Mammary epithelial cell (primary cell): ENCODE measurements around the gene MPZL1.

Source experiments
- EZH2 ChIP-seq: IDR thresholded peaks from 2 replicates; pipeline ENCODE4 v1.6.1; 2012; ENCODE audit warnings: low read length, inconsistent platforms, borderline replicate concordance
- TF ChIP-seq, protein P1 (sequence below), 2 donors: IDR thresholded peaks in 1 of 2; conservative IDR thresholded peaks in 1 of 2; 2 replicates each; pipeline ENCODE4 v1.5.1; 2011 to 2012; ENCODE audit warnings: inconsistent platforms in 2 of 2, low read length in 2 of 2, mild to moderate bottlenecking in 2 of 2, control low read depth in 1 of 2, low read depth in 1 of 2; ENCODE audit not compliant: insufficient read depth in 1 of 2; ENCODE audit errors: extremely low read depth in 1 of 2

DNA sequence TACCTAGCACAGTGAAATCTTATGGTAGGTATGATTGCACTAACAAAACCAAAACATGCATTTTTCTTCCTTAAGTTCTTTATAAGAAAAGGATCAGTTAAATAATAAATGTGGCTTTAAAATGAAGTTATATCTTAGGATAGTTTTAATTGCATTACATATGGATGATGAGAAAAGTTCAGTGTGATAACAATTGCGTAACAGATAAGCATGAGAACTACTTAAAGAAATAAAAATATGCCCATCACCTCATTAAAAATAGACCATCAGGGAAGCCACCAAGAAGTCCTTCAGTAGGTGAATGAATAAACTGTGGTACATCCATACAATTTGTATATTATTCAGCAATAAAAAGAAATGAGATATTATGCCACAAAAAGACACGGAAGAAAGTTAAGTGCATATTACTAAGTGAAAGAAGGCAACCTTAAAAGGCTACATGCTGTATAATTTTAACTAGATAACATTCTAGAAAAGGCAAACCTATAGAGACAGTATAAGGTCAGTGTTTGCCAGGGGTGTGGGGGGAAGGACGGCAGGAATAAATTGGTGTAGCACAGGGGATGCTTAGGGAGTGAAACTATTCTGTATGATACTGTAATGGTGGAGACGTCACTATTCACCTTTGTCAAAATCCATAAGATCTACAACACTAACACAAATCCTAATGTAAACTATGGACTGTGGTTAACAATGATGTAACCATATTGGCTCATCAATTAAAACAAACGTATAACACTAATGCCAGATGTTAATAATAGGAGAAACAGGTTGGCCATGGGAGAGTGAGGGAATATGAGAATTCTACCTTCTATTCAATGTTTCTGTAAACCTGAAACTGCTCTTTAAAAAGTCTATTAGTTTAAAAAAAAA is 42.9 kb downstream of the MPZL1 start:
- TF ChIP-seq, protein P1, sequence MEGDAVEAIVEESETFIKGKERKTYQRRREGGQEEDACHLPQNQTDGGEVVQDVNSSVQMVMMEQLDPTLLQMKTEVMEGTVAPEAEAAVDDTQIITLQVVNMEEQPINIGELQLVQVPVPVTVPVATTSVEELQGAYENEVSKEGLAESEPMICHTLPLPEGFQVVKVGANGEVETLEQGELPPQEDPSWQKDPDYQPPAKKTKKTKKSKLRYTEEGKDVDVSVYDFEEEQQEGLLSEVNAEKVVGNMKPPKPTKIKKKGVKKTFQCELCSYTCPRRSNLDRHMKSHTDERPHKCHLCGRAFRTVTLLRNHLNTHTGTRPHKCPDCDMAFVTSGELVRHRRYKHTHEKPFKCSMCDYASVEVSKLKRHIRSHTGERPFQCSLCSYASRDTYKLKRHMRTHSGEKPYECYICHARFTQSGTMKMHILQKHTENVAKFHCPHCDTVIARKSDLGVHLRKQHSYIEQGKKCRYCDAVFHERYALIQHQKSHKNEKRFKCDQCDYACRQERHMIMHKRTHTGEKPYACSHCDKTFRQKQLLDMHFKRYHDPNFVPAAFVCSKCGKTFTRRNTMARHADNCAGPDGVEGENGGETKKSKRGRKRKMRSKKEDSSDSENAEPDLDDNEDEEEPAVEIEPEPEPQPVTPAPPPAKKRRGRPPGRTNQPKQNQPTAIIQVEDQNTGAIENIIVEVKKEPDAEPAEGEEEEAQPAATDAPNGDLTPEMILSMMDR (conservative IDR thresholded peaks at IDR 0.05 in 1 of 2, IDR thresholded peaks at IDR 0.05 in 1 of 2; ENCODE audit: extremely low read depth in 1 of 2, insufficient read depth in 1 of 2, low read depth in 1 of 2, low read length in 2 of 2): no peak
- no peak for TF ChIP-seq EZH2
